Panc1 (cell line): ENCODE data around the gene PPP1R13L. TPM values are rescaled to one million over a fixed set of nuclear protein-coding genes. Genes with fewer than 3 reads are reported as not detected.

Experiments used
- ATAC-seq: fragments of 200-7000 bp; cut with Tn5 transposase; 2 replicates; pipeline ENCODE4 v1.9.1; 2020; ENCODE audit warnings: mild to moderate bottlenecking, moderate library complexity
- BruUV-seq: library from RNA; stranded (reverse); fragments of 400-500 nt; replicated peaks from 2 replicates; lab custom pipeline; 2021; lab: Mats Ljungman, UMichigan
- CTCF ChIA-PET: fragments of 300-600 bp; sonication (Branson Sonifier 250); formaldehyde crosslinking; loops from one replicate; lab custom pipeline; 2022; ENCODE audit warnings: antibody characterized with exemption; lab: Charles Lee
- POLR2A ChIA-PET: fragments of 300-600 bp; sonication (Branson Sonifier 250); formaldehyde crosslinking; loops from one replicate; lab custom pipeline; 2022; ENCODE audit warnings: antibody characterized with exemption; lab: Charles Lee
- DNase-seq: peaks from one replicate; pipeline ENCODE4 v3.0.0-alpha.2; 2010; ENCODE audit warnings: low read depth, low spot score
- H3K27ac ChIP-seq: 2 replicates; pipeline ENCODE4 v1.5.1; 2011; ENCODE audit warnings: mild to moderate bottlenecking, low read length, inconsistent platforms
- H3K27me3 ChIP-seq: fragments of 200-500 bp; sonication (Bioruptor generic); 2 replicates; pipeline ENCODE4 v1.6.0; 2014; ENCODE audit warnings: low read length, inconsistent platforms; ENCODE audit not compliant: control insufficient read depth, insufficient read depth
- H3K36me3 ChIP-seq: fragments of 200-500 bp; sonication (Bioruptor generic); 2 replicates; pipeline ENCODE4 v1.5.1; 2014; ENCODE audit warnings: inconsistent platforms, mild to moderate bottlenecking, low read length, moderate library complexity; ENCODE audit not compliant: control insufficient read depth, insufficient read depth
- H3K4me1 ChIP-seq: 2 replicates; pipeline ENCODE4 v1.5.1; 2011; ENCODE audit warnings: inconsistent platforms, mild to moderate bottlenecking, low read length, moderate library complexity; ENCODE audit not compliant: control insufficient read depth, insufficient read depth
- H3K4me3 ChIP-seq, 2 experiments: 2 replicates each; pipeline ENCODE4 v1.5.1; 2011 to 2012; ENCODE audit warnings: low read depth in 2 of 2, low read length in 2 of 2, mild to moderate bottlenecking in 2 of 2, inconsistent platforms in 1 of 2, moderate library complexity in 1 of 2
- H3K9me3 ChIP-seq: fragments of 200-500 bp; sonication (Bioruptor generic); 2 replicates; pipeline ENCODE4 v1.5.1; 2014; ENCODE audit warnings: low read depth, mild to moderate bottlenecking, inconsistent platforms, low read length, moderate library complexity; ENCODE audit not compliant: control insufficient read depth, insufficient read depth
- POLR2AphosphoS5 ChIP-seq: IDR thresholded peaks from 2 replicates; pipeline ENCODE4 v1.6.1; 2012; ENCODE audit warnings: mild to moderate bottlenecking, low read depth, low read length, moderate library complexity
- SIN3A ChIP-seq: IDR thresholded peaks from 2 replicates; pipeline ENCODE4 v1.6.1; 2012; ENCODE audit warnings: low read depth, mild to moderate bottlenecking, low read length, moderate library complexity, borderline replicate concordance; ENCODE audit not compliant: insufficient read depth
- TCF7L2 ChIP-seq: IDR thresholded peaks from 2 replicates; pipeline ENCODE4 v1.6.1; 2011; ENCODE audit warnings: mild to moderate bottlenecking, low read depth, low read length, inconsistent platforms
- in situ Hi-C: cut with HindIII; loops from 2 replicates; pipeline ENCODE4 v1.10.0; 2016; ENCODE audit warnings: low sequenced_read_pairs, low pct_unique_long_range_greater_than_20kb
- intact Hi-C: fragments of 100-400 bp; cut with micrococcal nuclease; formaldehyde crosslinking; loops from one replicate; pipeline ENCODE4 v1.10.0; 2022; ENCODE audit not compliant: unreplicated experiment
- total RNA-seq: library from RNA; stranded (reverse); gene quantifications from one replicate; pipeline ENCODE4 v1.2.1, GENCODE V29; 2021; ENCODE audit not compliant: unreplicated experiment
- TF ChIP-seq, protein P1 (sequence below), 2 experiments: IDR thresholded peaks; 2 replicates each; pipeline ENCODE4 v1.6.1; 2011 to 2012; ENCODE audit warnings: low read depth in 2 of 2, control low read depth in 1 of 2, low read length in 1 of 2, mild to moderate bottlenecking in 1 of 2, moderate library complexity in 1 of 2; ENCODE audit not compliant: insufficient read depth in 1 of 2
- TF ChIP-seq, protein P2 (sequence below): fragments of 450-650 bp; IDR thresholded peaks from 2 replicates; pipeline ENCODE4 v1.5.1; 2017; ENCODE audit warnings: mild to moderate bottlenecking

Gene PPP1R13L
- total RNA-seq, 1 experiment from 2014 or later, result 39.1 TPM

DNA sequence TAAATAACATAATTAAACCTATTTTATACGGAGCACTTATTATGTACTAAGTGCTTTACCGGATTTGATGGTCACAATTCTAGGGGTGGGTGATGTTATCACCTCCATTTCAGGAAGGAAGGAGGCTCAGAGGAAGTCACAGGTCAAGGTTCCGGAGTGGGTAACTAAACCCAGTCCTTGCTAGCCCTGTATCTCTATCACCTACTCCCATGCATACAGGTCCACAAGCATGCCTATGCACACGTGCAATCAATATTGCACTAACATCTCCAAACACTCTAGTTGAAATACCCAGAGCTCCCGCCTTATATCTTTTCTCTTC lies 45.1 kb upstream of the PPP1R13L start:
- Histone ChIP-seq H3K27ac (peak overlapping the region; percentile 46), H3K4me1 (peaks cover 11% of the 10 kb centered on the region; the same call in 1 of the 2 replicates), H3K27me3 (no peaks in the 10 kb centered on the region), H3K4me3 (peak overlapping the region; percentile 59 to 61), H3K9me3 (no peaks in the 10 kb centered on the region), H3K36me3 (no peaks in the 10 kb centered on the region)
- ChIA-PET POLR2A (interaction anchor here (0.5 kb wide), 1 partner anchor 443 kb away, joined by 8 read pairs; no protein-coding TSS in a partner anchor), CTCF (no interaction called here)
- TF ChIP-seq, protein P1, sequence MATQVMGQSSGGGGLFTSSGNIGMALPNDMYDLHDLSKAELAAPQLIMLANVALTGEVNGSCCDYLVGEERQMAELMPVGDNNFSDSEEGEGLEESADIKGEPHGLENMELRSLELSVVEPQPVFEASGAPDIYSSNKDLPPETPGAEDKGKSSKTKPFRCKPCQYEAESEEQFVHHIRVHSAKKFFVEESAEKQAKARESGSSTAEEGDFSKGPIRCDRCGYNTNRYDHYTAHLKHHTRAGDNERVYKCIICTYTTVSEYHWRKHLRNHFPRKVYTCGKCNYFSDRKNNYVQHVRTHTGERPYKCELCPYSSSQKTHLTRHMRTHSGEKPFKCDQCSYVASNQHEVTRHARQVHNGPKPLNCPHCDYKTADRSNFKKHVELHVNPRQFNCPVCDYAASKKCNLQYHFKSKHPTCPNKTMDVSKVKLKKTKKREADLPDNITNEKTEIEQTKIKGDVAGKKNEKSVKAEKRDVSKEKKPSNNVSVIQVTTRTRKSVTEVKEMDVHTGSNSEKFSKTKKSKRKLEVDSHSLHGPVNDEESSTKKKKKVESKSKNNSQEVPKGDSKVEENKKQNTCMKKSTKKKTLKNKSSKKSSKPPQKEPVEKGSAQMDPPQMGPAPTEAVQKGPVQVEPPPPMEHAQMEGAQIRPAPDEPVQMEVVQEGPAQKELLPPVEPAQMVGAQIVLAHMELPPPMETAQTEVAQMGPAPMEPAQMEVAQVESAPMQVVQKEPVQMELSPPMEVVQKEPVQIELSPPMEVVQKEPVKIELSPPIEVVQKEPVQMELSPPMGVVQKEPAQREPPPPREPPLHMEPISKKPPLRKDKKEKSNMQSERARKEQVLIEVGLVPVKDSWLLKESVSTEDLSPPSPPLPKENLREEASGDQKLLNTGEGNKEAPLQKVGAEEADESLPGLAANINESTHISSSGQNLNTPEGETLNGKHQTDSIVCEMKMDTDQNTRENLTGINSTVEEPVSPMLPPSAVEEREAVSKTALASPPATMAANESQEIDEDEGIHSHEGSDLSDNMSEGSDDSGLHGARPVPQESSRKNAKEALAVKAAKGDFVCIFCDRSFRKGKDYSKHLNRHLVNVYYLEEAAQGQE (IDR thresholded peaks at IDR 0.05; ENCODE audit: insufficient read depth in 1 of 2, low read depth in 2 of 2, low read length in 1 of 2), result no peak
- TF ChIP-seq POLR2AphosphoS5 (no peak), SIN3A (no peak), TCF7L2 (no peak)
- TF ChIP-seq, protein P2, sequence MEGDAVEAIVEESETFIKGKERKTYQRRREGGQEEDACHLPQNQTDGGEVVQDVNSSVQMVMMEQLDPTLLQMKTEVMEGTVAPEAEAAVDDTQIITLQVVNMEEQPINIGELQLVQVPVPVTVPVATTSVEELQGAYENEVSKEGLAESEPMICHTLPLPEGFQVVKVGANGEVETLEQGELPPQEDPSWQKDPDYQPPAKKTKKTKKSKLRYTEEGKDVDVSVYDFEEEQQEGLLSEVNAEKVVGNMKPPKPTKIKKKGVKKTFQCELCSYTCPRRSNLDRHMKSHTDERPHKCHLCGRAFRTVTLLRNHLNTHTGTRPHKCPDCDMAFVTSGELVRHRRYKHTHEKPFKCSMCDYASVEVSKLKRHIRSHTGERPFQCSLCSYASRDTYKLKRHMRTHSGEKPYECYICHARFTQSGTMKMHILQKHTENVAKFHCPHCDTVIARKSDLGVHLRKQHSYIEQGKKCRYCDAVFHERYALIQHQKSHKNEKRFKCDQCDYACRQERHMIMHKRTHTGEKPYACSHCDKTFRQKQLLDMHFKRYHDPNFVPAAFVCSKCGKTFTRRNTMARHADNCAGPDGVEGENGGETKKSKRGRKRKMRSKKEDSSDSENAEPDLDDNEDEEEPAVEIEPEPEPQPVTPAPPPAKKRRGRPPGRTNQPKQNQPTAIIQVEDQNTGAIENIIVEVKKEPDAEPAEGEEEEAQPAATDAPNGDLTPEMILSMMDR, result no peak
- BruUV-seq, result TSS peak; percentile 92
- in situ Hi-C loops (no loop called here), intact Hi-C loops (no loop called here)
- ATAC-seq (peak; percentile 25; the same call in 1 of the 2 replicates), DNase-seq (no peak)

- Histone ChIP-seq H3K27me3 (no peaks in the 10 kb centered on the region), H3K4me1 (peaks cover 15% of the 10 kb centered on the region; the same call in 1 of the 2 replicates), H3K27ac (no peak overlapping the region), H3K9me3 (no peaks in the 10 kb centered on the region), H3K36me3 (no peaks in the 10 kb centered on the region), H3K4me3 (no peak overlapping the region)
- DNase-seq (no peak), ATAC-seq (no peak)
- TF ChIP-seq, protein P1 (IDR thresholded peaks at IDR 0.05; ENCODE audit: insufficient read depth in 1 of 2, low read depth in 2 of 2, low read length in 1 of 2), result no peak
- TF ChIP-seq POLR2AphosphoS5, result no peak
- no peak for TF ChIP-seq TCF7L2
- TF ChIP-seq, protein P2, result no peak
- TF ChIP-seq SIN3A, result no peak
- no TSS peak for BruUV-seq
- in situ Hi-C loops, result no loop called here
- ChIA-PET POLR2A (interaction anchor here (0.6 kb wide), 1 partner anchor 18 kb away, joined by 12 read pairs; no protein-coding TSS in a partner anchor), CTCF (no interaction called here)
- intact Hi-C loops, result no loop called here
These were observed 44.0 kb upstream of the PPP1R13L start for GRCh38 chr19:45448887-45449299.
